Stimulated activated naive CD8-positive, alpha-beta T cell treated with anti-CD3 and anti-CD28 coated beads, Interleukin-15, Interleukin-2, amounts not matched to agents 100 ng/mL and 50 ng/mL, for 24 hours (primary cell): Measurements from ENCODE around the gene PRPF38B.
A peak's percentile ranks its signal among the peaks of the same experiment; 100 is the strongest.

Source experiments
- H3K27ac Mint-ChIP-seq: one replicate; pipeline ENCODE4 v1.8.0; 2021; ENCODE audit warnings: mild to moderate bottlenecking, mixed read lengths
- H3K27me3 Mint-ChIP-seq: one replicate; pipeline ENCODE4 v1.8.0; 2021; ENCODE audit warnings: mixed read lengths
- H3K36me3 Mint-ChIP-seq: one replicate; pipeline ENCODE4 v1.8.0; 2021; ENCODE audit warnings: low read depth, mixed read lengths
- H3K4me1 Mint-ChIP-seq: one replicate; pipeline ENCODE4 v1.8.0; 2021; ENCODE audit warnings: low read depth, mixed read lengths
- H3K4me3 Mint-ChIP-seq: one replicate; pipeline ENCODE4 v1.8.0; 2021; ENCODE audit warnings: mild to moderate bottlenecking, mixed read lengths
- H3K9me3 Mint-ChIP-seq: one replicate; pipeline ENCODE4 v1.8.0; 2021; ENCODE audit warnings: mixed read lengths

Gene PRPF38B, protein sequence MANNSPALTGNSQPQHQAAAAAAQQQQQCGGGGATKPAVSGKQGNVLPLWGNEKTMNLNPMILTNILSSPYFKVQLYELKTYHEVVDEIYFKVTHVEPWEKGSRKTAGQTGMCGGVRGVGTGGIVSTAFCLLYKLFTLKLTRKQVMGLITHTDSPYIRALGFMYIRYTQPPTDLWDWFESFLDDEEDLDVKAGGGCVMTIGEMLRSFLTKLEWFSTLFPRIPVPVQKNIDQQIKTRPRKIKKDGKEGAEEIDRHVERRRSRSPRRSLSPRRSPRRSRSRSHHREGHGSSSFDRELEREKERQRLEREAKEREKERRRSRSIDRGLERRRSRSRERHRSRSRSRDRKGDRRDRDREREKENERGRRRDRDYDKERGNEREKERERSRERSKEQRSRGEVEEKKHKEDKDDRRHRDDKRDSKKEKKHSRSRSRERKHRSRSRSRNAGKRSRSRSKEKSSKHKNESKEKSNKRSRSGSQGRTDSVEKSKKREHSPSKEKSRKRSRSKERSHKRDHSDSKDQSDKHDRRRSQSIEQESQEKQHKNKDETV

DNA sequence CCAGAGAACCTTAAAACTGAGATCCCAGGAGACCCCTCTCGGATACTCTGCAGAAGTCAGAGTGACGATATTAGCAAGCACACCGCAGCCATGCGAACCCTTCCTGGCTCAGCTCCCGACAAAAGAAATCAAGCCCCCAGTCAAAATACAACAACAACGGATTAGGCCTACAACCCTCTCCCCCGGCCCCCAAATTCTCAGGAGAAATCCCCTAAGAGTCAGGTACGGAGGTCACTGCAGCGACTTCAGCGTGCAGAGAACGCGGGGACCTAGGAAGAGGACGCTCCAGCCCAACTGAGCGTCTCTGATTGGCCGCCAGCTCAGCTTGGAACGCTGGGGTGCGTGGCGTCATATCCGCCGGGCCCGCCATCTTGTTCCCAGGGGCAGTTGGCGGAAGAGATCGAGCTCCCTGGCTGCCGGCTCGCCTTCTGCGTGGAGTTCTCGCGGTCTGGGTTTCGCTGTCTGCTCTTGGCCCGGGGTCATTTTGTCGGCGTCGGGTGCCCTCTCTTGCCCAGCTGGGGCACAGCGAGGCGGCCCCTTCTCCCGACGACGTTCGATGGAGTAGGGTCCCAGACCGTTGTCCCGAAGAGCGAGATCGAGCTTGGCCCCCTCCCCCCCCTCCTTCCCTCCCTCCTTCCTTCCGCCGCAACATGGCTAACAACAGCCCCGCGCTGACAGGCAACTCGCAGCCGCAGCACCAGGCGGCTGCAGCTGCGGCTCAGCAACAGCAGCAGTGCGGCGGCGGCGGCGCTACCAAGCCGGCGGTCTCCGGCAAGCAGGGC, at the start of gene PRPF38B:
TSS of gene PRPF38B (plus strand) at position 369 of the 782 bp plus-strand sequence. CDS start at position 651, 282 bp downstream.
- peak within 1 kb of the TSS; percentile 91 for H3K4me3 Mint-ChIP-seq
- peaks cover 44% of the 10 kb centered on the region for H3K36me3 Mint-ChIP-seq
- H3K4me1 Mint-ChIP-seq = peaks cover 44% of the 10 kb centered on the region
- H3K27ac Mint-ChIP-seq = peak within 1 kb of the TSS; percentile 99
- H3K27me3 Mint-ChIP-seq = no peaks in the 10 kb centered on the region
- H3K9me3 Mint-ChIP-seq = no peaks in the 10 kb centered on the region

DNA sequence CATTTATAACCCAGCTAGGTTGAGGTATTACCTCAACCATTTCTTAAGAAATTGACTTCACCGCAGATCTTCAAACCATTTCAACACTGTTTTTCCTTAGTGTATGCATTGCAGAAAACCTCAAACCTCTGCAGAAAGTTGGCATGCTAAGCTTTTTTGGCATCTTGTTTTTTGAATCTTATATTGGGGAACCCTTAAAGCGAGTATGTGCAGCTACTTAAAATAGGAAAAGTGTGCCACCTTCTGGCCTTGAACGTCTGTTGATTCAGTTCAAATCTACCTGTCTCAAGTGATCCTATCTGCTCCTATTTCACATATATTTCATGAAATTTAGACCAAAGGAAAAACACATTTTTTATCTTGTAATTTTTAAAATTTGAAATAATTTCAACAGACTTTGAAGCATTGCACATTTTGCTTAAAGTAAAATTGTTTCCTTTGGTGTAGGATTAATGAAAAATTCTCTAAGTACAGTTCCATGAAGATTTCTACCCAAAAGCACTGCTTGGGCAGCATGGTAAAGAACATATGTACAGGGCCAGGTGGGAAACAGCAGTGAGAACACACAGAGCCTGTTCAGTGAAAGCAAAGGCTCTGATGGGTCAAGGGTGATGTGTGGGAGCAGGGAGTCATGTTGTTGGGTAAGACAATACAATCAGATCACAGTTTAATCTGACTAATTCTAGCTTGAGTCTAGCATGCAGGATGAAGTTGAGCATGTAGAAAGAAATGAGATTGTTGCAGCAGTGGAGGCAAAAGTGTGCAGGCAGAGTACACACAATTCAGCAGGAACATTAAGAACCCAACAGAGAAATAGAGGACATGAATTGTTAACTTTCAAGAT, 48.4 kb upstream of the PRPF38B start:
- Mint-ChIP-seq H3K27me3 (no peaks in the 10 kb centered on the region), H3K4me1 (peaks cover 81% of the 10 kb centered on the region), H3K27ac (peak overlapping the region; percentile 7), H3K4me3 (peak overlapping the region; percentile 31), H3K9me3 (peaks cover 3% of the 10 kb centered on the region), H3K36me3 (peaks cover 36% of the 10 kb centered on the region)

DNA sequence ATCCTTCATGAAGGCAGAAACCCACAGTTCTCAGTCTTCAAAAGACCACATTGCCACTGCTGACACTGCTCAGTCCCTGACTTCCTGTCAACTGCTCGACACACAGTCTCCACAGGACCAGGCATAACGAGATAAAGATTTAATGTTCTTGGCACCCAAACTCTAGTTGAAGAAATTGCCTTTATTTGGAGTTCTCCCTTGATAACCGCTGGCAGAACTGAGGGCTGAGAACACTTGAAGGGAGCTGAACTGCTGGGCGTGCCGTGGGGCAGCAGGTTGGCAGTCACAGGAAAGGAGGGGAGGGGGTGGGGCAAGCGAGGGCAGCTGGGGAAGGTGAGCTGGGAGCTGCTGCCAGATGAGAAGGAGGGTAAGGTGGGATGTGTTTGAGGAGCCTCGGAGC, 47.1 kb upstream of the PRPF38B start:
- Mint-ChIP-seq H3K36me3 (peaks cover 41% of the 10 kb centered on the region), H3K4me1 (peaks cover 75% of the 10 kb centered on the region), H3K27me3 (no peaks in the 10 kb centered on the region), H3K9me3 (peaks cover 3% of the 10 kb centered on the region), H3K4me3 (peak overlapping the region; percentile 53), H3K27ac (peak overlapping the region; percentile 88)

DNA sequence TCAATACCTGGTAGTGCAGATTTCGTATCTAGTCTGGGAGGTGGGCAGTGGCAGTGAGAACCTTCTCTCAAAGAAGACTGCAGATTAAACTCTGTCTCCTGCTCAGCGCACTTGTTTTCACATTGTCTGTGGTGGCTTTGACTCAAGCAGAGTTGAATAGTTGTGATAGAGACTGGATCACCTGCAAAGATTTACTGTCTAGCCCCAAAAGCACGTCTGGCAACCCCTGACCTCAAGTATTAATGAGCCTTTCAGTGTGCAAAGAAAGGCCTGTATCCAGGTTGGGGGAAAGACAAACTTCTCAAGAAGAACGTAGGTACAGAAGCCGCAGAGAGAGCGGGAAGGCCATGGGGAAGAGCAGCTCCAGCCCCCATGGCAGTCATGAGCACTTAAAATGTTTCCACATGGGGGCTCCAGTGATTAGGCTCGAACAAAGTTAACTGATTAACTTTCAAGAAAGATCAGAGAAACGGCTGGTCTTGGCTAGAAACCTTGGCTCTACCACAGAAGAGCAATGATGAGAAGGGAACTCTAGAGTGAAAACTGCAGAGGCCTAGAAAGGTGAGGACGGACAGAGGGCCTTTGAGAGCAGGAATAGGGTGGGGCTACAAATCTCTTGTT, 46.4 kb upstream of the PRPF38B start:
- no peaks in the 10 kb centered on the region for H3K27me3 Mint-ChIP-seq
- peak overlapping the region; percentile 88 for H3K27ac Mint-ChIP-seq
- H3K4me3 Mint-ChIP-seq = peak overlapping the region; percentile 59
- peaks cover 68% of the 10 kb centered on the region for H3K4me1 Mint-ChIP-seq
- no peaks in the 10 kb centered on the region for H3K9me3 Mint-ChIP-seq
- peaks cover 42% of the 10 kb centered on the region for H3K36me3 Mint-ChIP-seq

DNA sequence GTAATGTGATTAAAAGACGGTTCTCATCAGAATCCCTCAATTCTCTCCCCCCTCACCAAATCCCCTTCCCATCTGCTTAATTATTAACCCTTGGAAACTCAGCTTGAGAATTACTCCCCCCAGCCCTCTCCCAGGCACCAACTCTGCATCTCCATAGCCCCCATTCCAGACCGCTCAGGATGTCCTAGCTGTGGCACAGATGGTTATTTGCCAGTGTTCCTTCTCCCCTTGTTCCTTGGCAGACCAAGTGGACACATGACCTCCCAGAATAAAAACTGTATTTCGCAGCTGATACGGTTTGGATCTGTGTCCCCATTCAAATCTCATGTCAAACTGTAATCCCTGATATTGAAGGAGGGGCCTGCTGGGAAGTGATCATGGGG, 45.9 kb upstream of the PRPF38B start:
- H3K4me3 Mint-ChIP-seq = peak overlapping the region; percentile 59
- peak overlapping the region; percentile 88 for H3K27ac Mint-ChIP-seq
- no peaks in the 10 kb centered on the region for H3K9me3 Mint-ChIP-seq
- H3K4me1 Mint-ChIP-seq = peaks cover 67% of the 10 kb centered on the region
- H3K27me3 Mint-ChIP-seq = no peaks in the 10 kb centered on the region
- peaks cover 47% of the 10 kb centered on the region for H3K36me3 Mint-ChIP-seq

DNA sequence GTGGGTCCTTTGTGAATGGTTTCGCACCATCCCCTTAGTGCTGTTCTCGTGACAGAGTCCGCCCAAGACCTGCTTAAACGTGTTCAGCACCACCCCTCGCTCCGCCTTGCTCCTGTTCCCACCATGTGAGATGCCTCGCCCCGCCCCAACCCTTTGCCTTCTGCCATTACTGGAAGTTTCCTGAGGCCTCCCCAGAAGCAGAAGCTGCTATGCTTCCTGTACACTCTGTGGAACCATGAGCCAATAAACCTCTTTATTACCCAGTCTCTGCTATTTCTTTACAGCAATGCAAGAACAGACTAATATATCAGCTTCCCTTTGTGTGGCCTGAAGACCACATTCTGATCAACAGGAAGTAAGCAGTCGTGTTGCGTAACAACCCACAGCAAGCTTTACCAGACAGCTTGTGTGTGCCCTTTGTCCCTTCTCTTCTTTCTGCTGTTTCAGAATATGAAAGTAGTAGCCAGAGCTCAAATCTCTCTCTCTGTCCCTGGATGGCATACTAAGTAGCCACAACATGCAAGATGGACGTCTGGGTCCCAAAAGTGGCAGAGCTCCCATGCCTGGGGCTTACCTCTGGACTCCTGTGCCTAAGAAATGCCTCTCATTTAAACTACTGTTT, 45.4 kb upstream of the PRPF38B start:
- Mint-ChIP-seq H3K27ac (peak overlapping the region; percentile 88), H3K4me1 (peaks cover 63% of the 10 kb centered on the region), H3K9me3 (no peaks in the 10 kb centered on the region), H3K27me3 (no peaks in the 10 kb centered on the region), H3K4me3 (peak overlapping the region; percentile 59), H3K36me3 (peaks cover 52% of the 10 kb centered on the region)

DNA sequence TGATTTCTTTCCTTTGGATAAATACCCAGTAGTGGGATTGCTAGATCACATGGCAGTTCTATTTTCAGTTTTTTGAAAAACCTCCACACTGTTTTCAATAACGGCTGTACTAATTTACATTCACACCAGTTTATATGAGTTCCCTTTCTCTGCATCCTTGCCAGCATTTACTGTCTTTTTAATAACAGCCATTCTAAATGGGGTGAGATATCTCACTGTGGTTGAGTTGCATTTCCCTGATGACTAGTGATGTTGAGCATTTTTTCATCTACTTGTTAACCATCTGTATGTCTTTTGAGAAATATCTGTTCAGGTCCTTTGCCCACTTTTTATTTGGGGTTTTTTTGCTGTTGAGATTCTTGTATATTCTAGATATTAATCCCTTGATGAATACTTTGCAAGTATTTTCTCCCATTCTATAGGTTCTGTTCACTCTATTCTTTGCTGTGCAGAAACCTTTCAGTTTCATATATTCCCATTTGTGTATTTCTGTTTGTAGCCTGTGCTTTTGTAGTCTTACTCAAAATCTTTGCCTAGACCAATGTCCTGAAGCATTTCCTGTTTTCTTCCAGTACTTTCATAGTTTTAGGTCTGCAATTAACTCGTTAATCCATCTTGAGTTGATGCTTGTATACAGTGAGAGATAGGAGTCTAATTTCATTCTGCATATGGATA, 38.5 kb upstream of the PRPF38B start:
- Mint-ChIP-seq H3K27me3 (no peaks in the 10 kb centered on the region), H3K4me3 (no peak overlapping the region), H3K9me3 (no peaks in the 10 kb centered on the region), H3K4me1 (peaks cover 26% of the 10 kb centered on the region), H3K36me3 (peaks cover 65% of the 10 kb centered on the region), H3K27ac (no peak overlapping the region)

DNA sequence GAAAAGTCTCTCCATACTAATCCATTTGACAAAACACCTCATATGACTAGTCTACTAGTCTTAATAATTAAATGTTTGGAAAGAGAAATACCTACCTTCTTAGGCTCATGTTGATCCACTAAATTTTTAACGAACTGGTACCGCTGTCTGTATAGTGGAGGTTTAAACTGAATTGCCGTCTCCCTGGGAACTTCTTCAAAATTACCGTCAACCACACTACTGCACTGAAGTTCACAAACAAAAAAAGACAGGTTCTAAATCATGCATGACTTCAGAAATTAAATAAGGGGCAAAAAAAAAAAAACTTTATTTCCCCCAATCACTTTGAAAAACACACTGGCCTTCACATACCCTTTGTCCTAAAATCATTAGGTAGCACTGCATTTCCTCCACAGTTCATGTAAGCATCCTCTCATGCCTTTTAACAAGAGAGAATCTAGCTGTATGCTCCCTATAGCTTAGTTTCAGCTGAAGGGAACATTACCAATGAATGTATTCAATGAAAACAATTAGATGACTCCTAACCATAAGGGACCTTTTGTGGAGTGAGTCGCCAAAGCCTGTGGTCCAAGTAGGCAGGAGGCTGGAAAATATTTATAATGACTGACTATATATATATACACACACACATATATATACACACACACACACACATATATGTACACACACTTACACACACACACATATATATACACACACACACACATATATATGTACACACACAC, 34.6 kb upstream of the PRPF38B start:
- H3K36me3 Mint-ChIP-seq = peaks cover 26% of the 10 kb centered on the region
- no peaks in the 10 kb centered on the region for H3K27me3 Mint-ChIP-seq
- H3K27ac Mint-ChIP-seq = peak overlapping the region; percentile 83
- peaks cover 51% of the 10 kb centered on the region for H3K4me1 Mint-ChIP-seq
- peak overlapping the region; percentile 45 for H3K4me3 Mint-ChIP-seq
- H3K9me3 Mint-ChIP-seq = no peaks in the 10 kb centered on the region

DNA sequence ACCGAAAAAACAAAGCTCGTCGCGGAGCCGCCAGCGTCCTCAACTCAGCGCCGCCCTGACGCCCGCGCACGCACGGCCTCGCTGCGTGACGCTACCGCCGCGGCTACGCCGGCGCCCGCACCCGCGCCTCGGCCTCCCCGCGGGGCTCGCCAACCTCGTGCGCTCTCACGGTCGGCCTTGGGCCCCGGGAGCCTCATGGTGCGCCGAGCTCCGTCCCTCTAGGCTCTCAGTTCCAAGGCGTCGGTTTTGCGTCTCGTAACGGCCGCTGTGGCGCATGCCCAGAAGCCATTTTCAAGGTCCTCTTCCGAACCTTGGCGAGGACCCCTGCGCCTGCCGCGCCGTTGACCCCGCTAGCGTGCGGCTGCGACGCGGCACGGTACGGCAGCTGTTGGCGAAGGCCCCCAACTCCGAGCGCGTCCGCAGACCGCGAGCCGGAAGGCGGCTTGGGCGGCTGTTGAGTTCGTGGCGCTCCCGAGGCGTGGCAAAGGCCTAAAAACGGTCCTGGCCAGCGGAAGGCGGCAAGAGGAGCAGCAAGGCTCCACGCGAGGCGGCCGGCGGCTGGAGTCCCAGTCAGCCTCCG, 31.0 kb upstream of the PRPF38B start, which contains the start of gene HENMT1:
TSS of gene HENMT1 (minus strand) at position 64 of the 580 bp plus-strand sequence. CDS start 1,209 bp downstream, outside the sequence.
- H3K27ac Mint-ChIP-seq = peak within 1 kb of the TSS; percentile 94
- peaks cover 5% of the 10 kb centered on the region for H3K36me3 Mint-ChIP-seq
- peak within 1 kb of the TSS; percentile 84 for H3K4me3 Mint-ChIP-seq
- H3K9me3 Mint-ChIP-seq = no peaks in the 10 kb centered on the region
- H3K4me1 Mint-ChIP-seq = peaks cover 57% of the 10 kb centered on the region
- no peaks in the 10 kb centered on the region for H3K27me3 Mint-ChIP-seq

DNA sequence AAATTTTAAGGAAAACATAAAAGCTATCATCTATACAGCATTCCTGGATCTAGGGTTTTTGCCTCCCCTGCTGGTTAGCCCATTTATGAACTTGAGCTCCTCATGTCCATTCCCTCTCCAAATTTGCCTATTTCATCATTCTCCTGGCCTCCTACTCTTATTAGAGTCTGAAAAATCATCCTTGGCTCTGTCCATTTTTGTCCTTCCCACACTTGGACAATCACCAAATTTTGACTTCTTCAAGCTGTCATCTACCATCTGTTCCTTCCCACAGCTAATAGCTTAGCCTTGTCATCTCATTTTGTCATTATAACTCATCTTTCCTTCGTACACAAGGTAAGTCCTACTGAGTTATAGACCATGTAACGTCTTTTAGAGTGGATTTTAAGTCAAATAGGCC, 29.0 kb upstream of the PRPF38B start:
- Mint-ChIP-seq H3K9me3 (no peaks in the 10 kb centered on the region), H3K36me3 (no peaks in the 10 kb centered on the region), H3K4me3 (peak overlapping the region; percentile 27), H3K27me3 (no peaks in the 10 kb centered on the region), H3K27ac (peak overlapping the region; percentile 50), H3K4me1 (peaks cover 43% of the 10 kb centered on the region)

DNA sequence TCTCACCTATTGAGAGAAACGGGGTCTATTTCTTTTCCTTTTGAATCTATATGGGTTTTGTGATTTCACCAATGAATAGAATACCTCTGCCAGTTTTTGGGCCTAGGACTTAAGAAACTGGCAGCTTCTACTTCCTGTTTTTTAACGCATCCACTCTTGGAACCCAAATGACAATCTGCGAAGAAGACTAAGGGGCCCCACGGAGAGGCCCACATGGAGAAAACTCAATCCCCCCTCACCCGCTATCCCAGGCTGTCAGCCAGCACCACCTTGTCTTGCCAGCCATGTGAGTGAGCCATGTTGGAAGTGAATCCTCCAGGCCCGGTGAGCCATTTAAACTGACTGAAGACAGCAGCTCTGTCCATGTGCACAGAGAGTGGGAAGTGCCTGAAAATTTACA, 27.6 kb upstream of the PRPF38B start:
- H3K36me3 Mint-ChIP-seq = no peaks in the 10 kb centered on the region
- H3K4me1 Mint-ChIP-seq = peaks cover 47% of the 10 kb centered on the region
- no peak overlapping the region for H3K4me3 Mint-ChIP-seq
- no peaks in the 10 kb centered on the region for H3K27me3 Mint-ChIP-seq
- no peaks in the 10 kb centered on the region for H3K9me3 Mint-ChIP-seq
- H3K27ac Mint-ChIP-seq = no peak overlapping the region

DNA sequence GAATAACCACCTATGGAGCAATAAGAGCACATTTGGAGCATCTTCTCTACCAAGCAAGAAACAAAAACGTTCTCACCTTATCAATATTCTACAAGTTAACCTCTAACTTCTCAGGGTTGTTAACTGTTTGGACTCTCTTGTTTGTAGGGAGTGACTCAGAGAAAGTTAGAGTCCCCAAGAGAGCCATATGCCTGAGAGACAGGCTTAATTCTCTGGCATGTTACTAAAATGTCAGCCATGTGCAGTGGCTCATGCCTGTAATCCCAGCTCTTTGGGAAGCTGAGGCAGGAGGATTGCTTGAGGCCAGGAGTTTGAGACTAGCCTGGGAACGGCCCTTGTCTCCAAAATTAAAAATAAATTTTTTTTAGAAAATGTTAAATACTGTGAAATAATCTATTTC, 27.0 kb upstream of the PRPF38B start:
- Mint-ChIP-seq H3K4me3 (no peak overlapping the region), H3K27me3 (no peaks in the 10 kb centered on the region), H3K27ac (no peak overlapping the region), H3K36me3 (no peaks in the 10 kb centered on the region), H3K9me3 (no peaks in the 10 kb centered on the region), H3K4me1 (peaks cover 47% of the 10 kb centered on the region)
